ENCODE data around the gene ARHGEF17.

ARHGEF17 gene

DNA sequence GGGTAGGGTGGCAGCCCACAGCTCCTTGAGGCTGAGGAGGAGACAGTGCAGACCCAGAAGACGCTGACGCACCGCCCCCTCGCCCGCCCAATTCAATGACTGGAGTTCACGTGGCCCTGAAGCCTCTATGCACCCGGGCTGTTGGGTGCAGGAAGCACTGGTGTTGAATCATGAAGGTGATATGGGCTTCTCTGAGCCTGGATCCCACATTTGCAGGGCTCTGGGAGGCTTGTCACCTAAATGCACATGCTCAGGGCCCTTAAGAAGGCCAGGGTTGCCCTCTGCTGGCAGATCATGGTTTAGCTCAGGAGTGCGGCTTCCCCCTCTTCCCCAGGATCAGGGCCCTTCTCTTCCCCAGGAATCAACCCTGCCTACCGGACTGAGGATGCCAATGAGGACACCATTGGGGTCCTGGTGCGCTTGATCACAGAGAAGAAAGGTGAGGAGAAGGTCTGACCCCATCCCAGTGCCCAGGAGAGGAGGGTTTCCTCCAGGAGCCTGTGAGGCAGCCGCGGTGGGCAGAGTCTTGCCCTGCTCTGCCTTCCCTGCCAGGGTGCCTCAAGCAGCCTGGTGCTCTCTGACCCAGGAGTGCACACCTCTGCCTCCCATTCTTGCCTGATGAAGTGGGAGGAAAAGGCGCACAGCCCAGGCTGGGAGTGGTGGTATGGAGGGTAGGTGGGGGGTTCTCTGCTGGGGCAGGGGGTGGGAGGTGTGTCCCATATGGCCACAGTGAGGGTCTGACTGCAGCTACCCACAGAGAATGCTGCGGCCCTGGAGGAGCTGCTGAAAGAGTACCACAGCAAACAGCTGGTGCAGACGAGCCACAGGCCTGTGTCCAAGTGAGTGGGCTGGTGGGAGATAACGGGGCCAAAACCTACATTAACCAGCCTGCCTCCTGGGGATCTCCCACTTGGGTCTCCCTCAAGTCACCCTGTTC, 85.7 kb downstream of the ARHGEF17 start:
- Histone ChIP-seq H3K4me3 (ENCODE audit: low read depth in 1 of 2, low read length in 2 of 2) (no peak overlapping the region), H3K4me1 (ENCODE audit: control insufficient read depth in 1 of 2, insufficient read depth in 2 of 2, low read length in 2 of 2) (no peaks in the 10 kb centered on the region), H3K27me3 (ENCODE audit: control insufficient read depth in 1 of 2, insufficient read depth in 2 of 2, low read length in 2 of 2) (no peaks in the 10 kb centered on the region), H3K9ac (ENCODE audit: low read depth in 1 of 2, low read length in 2 of 2) (no peak overlapping the region), H3K9me3 (ENCODE audit: control insufficient read depth in 1 of 2, low read length in 2 of 2) (no peaks in the 10 kb centered on the region), H3K36me3 (ENCODE audit: control insufficient read depth in 1 of 2, insufficient read depth in 2 of 2, low read length in 2 of 2) (peaks cover 0 to 12% of the 10 kb centered on the region in 2 donors), H3K27ac (ENCODE audit: low read depth, low read length) (no peak overlapping the region)

DNA sequence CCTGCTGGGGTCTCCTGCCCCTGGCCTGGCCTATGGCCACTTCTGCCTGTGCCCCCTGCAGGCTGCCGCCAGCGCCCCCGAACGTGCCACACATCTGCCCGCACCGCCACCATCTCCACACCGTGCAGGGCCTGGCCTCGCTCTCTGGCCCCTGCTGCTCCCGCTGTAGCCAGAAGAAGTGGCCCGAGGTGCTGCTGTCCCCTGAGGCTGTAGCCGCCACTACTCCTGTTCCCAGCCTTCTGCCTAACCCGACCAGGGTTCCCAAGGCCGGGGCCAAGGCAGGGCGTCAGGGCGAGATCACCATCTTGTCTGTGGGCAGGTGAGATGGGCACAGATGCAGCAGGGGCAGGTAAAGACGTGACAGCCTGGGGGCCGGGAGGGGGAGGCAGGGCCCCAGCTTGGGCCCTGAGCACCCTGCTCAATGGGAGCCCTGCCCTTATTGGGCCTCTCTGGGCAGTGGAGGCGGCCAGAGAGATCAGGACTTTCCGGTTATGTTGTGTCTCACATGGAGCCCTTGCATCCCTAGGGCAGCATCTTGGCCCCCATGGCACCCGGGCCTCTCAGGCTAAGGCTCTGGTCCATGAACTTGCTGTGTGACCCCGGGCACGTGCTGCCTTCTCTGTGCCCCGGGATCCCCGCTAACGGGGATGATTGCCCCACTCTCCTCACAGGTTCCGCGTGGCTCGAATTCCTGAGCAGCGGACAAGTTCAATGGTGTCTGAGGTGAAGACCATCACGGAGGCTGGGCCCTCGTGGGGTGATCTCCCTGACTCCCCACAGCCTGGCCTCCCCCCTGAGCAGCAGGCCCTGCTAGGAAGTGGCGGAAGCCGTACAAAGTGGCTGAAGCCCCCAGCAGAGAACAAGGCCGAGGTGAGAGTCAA, 86.6 kb downstream of the ARHGEF17 start:
- no peak overlapping the region for H3K9ac ChIP-seq (ENCODE audit: low read depth in 1 of 2, low read length in 2 of 2)
- H3K36me3 ChIP-seq (ENCODE audit: control insufficient read depth in 1 of 2, insufficient read depth in 2 of 2, low read length in 2 of 2) = peaks cover 0 to 12% of the 10 kb centered on the region in 2 donors
- H3K4me1 ChIP-seq (ENCODE audit: control insufficient read depth in 1 of 2, insufficient read depth in 2 of 2, low read length in 2 of 2) = no peaks in the 10 kb centered on the region
- no peak overlapping the region for H3K4me3 ChIP-seq (ENCODE audit: low read depth in 1 of 2, low read length in 2 of 2)
- no peak overlapping the region for H3K27ac ChIP-seq (ENCODE audit: low read depth, low read length)
- no peaks in the 10 kb centered on the region for H3K9me3 ChIP-seq (ENCODE audit: control insufficient read depth in 1 of 2, low read length in 2 of 2)
- H3K27me3 ChIP-seq (ENCODE audit: control insufficient read depth in 1 of 2, insufficient read depth in 2 of 2, low read length in 2 of 2) = no peaks in the 10 kb centered on the region

DNA sequence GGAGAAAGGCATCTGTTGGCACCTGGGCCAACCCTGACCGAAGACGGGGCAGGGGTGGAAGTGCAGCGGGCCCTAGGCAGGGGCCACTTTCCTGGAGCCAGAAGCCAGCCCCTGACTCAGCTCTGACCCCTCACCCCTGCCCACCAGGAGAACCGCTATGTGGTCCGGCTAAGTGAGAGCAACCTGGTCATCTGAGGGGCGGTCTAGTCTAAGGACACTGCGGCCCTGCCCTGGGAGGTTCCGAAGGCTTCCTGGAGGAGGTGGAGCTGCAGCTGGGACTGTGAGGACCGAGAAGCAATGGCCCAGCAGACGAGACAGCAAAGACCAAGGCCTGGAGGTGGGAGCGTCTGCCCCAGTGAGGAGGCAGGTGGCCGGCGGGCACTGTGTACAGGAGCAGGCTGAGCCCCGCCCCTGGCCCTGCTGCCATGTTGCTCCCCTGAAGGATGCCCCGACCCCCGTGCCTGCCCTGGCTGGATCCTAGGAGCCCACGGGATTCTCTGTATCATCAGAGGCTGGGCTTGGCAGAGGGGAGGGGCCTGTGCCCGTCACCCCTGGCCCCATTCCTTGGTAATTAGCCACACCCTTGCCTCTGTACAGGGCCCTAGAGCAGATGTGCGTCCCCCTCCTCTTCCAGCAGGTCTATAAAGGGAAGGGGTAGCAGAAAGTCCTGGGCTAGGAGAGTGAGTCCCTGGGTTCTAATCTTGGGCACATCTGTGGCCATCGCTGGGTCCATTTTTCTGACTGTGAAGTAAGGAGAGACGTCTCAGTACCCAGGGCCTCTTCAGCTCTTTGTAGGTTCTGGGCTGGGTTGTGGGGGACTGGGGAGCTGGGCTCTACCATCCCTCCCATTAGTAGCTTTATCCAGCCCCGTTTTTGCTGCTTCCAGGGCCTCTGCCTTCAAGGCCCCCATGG, 87.5 kb downstream of the ARHGEF17 start:
- H3K27me3 ChIP-seq (ENCODE audit: control insufficient read depth in 1 of 2, insufficient read depth in 2 of 2, low read length in 2 of 2) = no peaks in the 10 kb centered on the region
- no peak overlapping the region for H3K4me3 ChIP-seq (ENCODE audit: low read depth in 1 of 2, low read length in 2 of 2)
- no peak overlapping the region for H3K27ac ChIP-seq (ENCODE audit: low read depth, low read length)
- no peaks in the 10 kb centered on the region for H3K4me1 ChIP-seq (ENCODE audit: control insufficient read depth in 1 of 2, insufficient read depth in 2 of 2, low read length in 2 of 2)
- H3K36me3 ChIP-seq (ENCODE audit: control insufficient read depth in 1 of 2, insufficient read depth in 2 of 2, low read length in 2 of 2) = peaks cover 0 to 12% of the 10 kb centered on the region in 2 donors
- no peak overlapping the region for H3K9ac ChIP-seq (ENCODE audit: low read depth in 1 of 2, low read length in 2 of 2)
- H3K9me3 ChIP-seq (ENCODE audit: control insufficient read depth in 1 of 2, low read length in 2 of 2) = no peaks in the 10 kb centered on the region

DNA sequence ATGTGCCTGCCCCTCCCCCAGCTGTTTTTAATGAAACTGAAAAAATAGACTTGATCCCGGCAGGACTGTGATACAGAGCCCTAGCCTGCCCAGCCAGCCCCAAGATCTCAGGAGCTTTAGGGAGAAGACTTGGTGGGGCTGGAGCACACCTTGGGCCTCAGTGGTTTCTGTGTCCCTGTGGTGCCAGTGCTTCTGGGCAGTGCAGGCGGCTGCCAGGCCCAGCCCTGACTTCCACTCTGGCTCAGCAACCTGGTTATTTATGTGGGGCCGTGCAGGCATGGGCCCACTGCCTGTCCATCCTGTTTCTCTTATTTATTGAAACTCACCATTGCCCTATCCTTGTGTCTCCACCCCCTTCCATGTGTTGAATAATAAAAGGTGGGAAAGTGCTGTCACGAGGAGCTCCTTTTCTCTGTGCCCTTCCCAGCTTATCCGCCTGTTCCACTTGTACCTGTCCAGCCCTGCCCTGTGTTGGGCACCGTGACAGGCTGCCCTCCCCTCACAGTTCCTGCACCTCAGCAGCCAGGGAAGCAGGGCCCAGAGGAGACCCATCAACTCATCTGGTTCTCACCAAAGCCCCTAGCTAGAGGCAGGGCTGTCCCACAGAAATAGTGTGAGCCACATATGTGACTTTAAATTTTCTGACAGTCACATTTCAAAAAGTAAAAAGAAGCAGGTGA, 88.3 kb downstream of the ARHGEF17 start:
- H3K9ac ChIP-seq (ENCODE audit: low read depth in 1 of 2, low read length in 2 of 2) = no peak overlapping the region
- H3K4me1 ChIP-seq (ENCODE audit: control insufficient read depth in 1 of 2, insufficient read depth in 2 of 2, low read length in 2 of 2) = no peaks in the 10 kb centered on the region
- no peaks in the 10 kb centered on the region for H3K27me3 ChIP-seq (ENCODE audit: control insufficient read depth in 1 of 2, insufficient read depth in 2 of 2, low read length in 2 of 2)
- peaks cover 0 to 12% of the 10 kb centered on the region in 2 donors for H3K36me3 ChIP-seq (ENCODE audit: control insufficient read depth in 1 of 2, insufficient read depth in 2 of 2, low read length in 2 of 2)
- no peak overlapping the region for H3K4me3 ChIP-seq (ENCODE audit: low read depth in 1 of 2, low read length in 2 of 2)
- H3K27ac ChIP-seq (ENCODE audit: low read depth, low read length) = no peak overlapping the region
- H3K9me3 ChIP-seq (ENCODE audit: control insufficient read depth in 1 of 2, low read length in 2 of 2) = no peaks in the 10 kb centered on the region

DNA sequence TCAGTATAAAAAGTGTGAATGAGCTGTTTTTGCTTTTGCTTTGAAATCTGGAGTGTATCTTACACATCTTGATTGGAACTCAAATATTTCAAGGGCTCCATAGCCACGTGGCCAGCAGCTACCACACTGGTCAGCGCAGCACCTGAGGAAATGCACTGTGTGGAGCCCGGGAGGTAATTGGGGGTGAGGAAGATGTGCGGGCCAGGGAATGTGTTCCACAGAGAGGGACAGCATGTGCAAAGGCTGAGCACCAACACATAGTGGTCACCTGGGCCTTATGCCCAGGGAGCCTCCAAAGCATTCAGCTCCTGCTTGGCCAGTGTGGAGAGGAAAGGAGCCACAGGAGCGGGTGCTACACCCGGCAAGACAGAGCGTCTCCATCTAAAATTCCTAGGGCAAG, 88.9 kb downstream of the ARHGEF17 start:
- H3K27me3 ChIP-seq (ENCODE audit: control insufficient read depth in 1 of 2, insufficient read depth in 2 of 2, low read length in 2 of 2) = no peaks in the 10 kb centered on the region
- H3K36me3 ChIP-seq (ENCODE audit: control insufficient read depth in 1 of 2, insufficient read depth in 2 of 2, low read length in 2 of 2) = peaks cover 4 to 8% of the 10 kb centered on the region in 2 donors
- no peak overlapping the region for H3K27ac ChIP-seq (ENCODE audit: low read depth, low read length)
- no peaks in the 10 kb centered on the region for H3K4me1 ChIP-seq (ENCODE audit: control insufficient read depth in 1 of 2, insufficient read depth in 2 of 2, low read length in 2 of 2)
- no peak overlapping the region for H3K4me3 ChIP-seq (ENCODE audit: low read depth in 1 of 2, low read length in 2 of 2)
- H3K9me3 ChIP-seq (ENCODE audit: control insufficient read depth in 1 of 2, low read length in 2 of 2) = no peaks in the 10 kb centered on the region
- H3K9ac ChIP-seq (ENCODE audit: low read depth in 1 of 2, low read length in 2 of 2) = no peak overlapping the region

DNA sequence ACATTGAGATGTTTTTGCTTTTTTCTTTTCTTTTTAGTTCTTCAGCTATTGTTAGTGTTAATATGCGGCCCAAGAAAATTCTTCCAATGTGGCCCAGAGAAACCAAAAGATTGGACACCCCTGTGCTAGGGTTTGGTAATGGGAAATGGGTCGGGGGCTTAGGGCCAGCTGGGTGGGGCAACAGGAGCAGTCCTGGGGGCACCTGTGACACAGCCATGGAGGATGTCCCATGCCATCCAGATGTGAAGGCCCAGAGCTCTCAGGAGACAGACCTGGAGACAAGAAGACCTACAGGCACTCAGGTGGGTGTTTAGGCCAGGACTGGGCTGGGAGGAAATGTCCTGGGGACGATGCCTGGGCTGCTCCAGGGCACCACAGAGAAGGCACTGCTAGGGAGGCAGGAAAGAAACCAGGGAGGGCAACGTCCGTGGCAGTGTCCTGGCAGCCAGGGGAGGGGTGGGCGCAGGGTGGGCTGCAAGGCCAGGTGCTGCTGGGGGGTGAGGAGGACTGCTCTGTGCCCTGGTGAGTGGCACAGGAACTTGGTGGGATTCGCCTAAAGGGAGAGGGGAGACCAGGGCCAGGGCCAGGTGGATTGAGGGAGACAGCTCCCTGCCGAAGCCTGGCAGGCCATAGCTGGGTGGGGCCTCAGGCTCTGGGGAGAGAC, 89.5 kb downstream of the ARHGEF17 start:
- Histone ChIP-seq H3K4me3 (ENCODE audit: low read depth in 1 of 2, low read length in 2 of 2) (no peak overlapping the region), H3K9me3 (ENCODE audit: control insufficient read depth in 1 of 2, low read length in 2 of 2) (no peaks in the 10 kb centered on the region), H3K4me1 (ENCODE audit: control insufficient read depth in 1 of 2, insufficient read depth in 2 of 2, low read length in 2 of 2) (no peaks in the 10 kb centered on the region), H3K9ac (ENCODE audit: low read depth in 1 of 2, low read length in 2 of 2) (no peak overlapping the region), H3K27ac (ENCODE audit: low read depth, low read length) (no peak overlapping the region), H3K36me3 (ENCODE audit: control insufficient read depth in 1 of 2, insufficient read depth in 2 of 2, low read length in 2 of 2) (peaks cover 4 to 5% of the 10 kb centered on the region in 2 donors), H3K27me3 (ENCODE audit: control insufficient read depth in 1 of 2, insufficient read depth in 2 of 2, low read length in 2 of 2) (no peaks in the 10 kb centered on the region)

DNA sequence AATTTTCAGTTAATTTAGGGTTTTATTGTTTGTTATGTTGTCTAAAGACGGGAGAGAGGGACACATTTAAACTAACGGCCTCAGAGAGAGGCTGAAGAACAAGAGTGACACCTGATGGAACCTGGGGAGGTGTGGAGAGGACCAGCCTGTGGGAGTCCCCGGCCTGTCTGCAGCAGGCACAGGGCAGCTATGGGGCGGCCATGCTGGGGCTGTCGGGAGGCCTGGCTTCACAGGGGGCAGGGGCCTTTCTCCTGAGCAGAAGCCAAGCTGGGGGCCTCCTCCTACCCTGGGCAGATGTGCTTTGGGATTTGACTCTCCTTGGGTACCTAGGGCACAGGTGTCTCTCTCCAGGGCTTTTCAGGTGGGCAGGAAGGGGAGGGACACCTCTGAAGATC, 90.1 kb downstream of the ARHGEF17 start:
- H3K9me3 ChIP-seq (ENCODE audit: control insufficient read depth in 1 of 2, low read length in 2 of 2) = no peaks in the 10 kb centered on the region
- peaks cover 4 to 5% of the 10 kb centered on the region in 2 donors for H3K36me3 ChIP-seq (ENCODE audit: control insufficient read depth in 1 of 2, insufficient read depth in 2 of 2, low read length in 2 of 2)
- no peak overlapping the region for H3K9ac ChIP-seq (ENCODE audit: low read depth in 1 of 2, low read length in 2 of 2)
- H3K4me3 ChIP-seq (ENCODE audit: low read depth in 1 of 2, low read length in 2 of 2) = no peak overlapping the region
- H3K27me3 ChIP-seq (ENCODE audit: control insufficient read depth in 1 of 2, insufficient read depth in 2 of 2, low read length in 2 of 2) = no peaks in the 10 kb centered on the region
- no peaks in the 10 kb centered on the region for H3K4me1 ChIP-seq (ENCODE audit: control insufficient read depth in 1 of 2, insufficient read depth in 2 of 2, low read length in 2 of 2)
- H3K27ac ChIP-seq (ENCODE audit: low read depth, low read length) = no peak overlapping the region

DNA sequence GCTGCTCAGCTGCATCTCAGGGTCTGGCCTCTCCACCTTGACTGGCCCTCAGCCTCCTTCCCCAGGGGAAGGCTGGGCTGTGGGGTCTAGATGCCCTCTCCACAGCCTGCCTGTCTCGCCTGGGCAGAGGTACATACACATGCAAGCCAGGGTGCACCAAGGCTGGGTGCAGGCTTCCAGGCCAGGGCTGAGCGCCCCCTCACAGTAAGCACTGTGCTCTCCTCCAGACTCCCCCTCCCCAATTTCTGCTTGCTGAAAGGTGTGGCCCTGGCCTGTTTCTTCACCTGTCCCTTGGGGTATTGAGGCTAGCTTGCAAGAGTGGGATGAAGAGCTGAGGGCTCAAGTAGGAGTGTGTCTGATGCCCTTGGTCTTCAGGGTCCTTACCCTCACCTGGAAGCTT, 90.6 kb downstream of the ARHGEF17 start:
- Histone ChIP-seq H3K27me3 (ENCODE audit: control insufficient read depth in 1 of 2, insufficient read depth in 2 of 2, low read length in 2 of 2) (no peaks in the 10 kb centered on the region), H3K27ac (ENCODE audit: low read depth, low read length) (no peak overlapping the region), H3K4me1 (ENCODE audit: control insufficient read depth in 1 of 2, insufficient read depth in 2 of 2, low read length in 2 of 2) (no peaks in the 10 kb centered on the region), H3K36me3 (ENCODE audit: control insufficient read depth in 1 of 2, insufficient read depth in 2 of 2, low read length in 2 of 2) (peaks cover 4 to 5% of the 10 kb centered on the region in 2 donors), H3K9me3 (ENCODE audit: control insufficient read depth in 1 of 2, low read length in 2 of 2) (no peaks in the 10 kb centered on the region), H3K9ac (ENCODE audit: low read depth in 1 of 2, low read length in 2 of 2) (no peak overlapping the region), H3K4me3 (ENCODE audit: low read depth in 1 of 2, low read length in 2 of 2) (no peak overlapping the region)

DNA sequence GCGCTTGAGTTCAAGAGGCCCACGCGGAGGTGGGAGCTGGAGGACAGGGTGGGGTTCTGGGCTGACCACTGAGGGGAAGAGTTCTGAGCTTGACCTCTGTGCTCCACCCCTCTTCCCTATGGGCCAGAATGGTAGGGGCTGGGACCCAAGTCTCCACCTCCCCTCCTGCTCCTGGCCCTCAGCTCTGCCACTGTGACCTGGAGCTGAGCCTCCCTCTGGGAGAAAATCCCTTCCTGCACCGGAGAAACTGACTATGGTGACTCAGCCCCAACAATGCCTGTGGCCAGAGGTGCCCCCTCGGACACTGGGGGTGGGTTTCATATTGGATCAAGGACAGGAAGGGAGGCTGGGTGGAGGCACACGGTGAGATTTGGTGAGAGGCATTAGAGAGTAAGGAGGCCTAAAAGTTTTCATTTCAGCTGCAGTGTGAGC, 91.1 kb downstream of the ARHGEF17 start:
- Histone ChIP-seq H3K4me3 (ENCODE audit: low read depth in 1 of 2, low read length in 2 of 2) (no peak overlapping the region), H3K9ac (ENCODE audit: low read depth in 1 of 2, low read length in 2 of 2) (no peak overlapping the region), H3K9me3 (ENCODE audit: control insufficient read depth in 1 of 2, low read length in 2 of 2) (no peaks in the 10 kb centered on the region), H3K4me1 (ENCODE audit: control insufficient read depth in 1 of 2, insufficient read depth in 2 of 2, low read length in 2 of 2) (no peaks in the 10 kb centered on the region), H3K27ac (ENCODE audit: low read depth, low read length) (no peak overlapping the region), H3K27me3 (ENCODE audit: control insufficient read depth in 1 of 2, insufficient read depth in 2 of 2, low read length in 2 of 2) (no peaks in the 10 kb centered on the region), H3K36me3 (ENCODE audit: control insufficient read depth in 1 of 2, insufficient read depth in 2 of 2, low read length in 2 of 2) (peaks cover 4 to 5% of the 10 kb centered on the region in 2 donors)

Measured in duodenal mucosa (tissue), 2 donors.